Parathyroid adenoma (tissue), 2 donors: ENCODE measurements around the gene SRPRA.

Experiments used
- H2AFZ ChIP-seq: fragments of 300-600 bp; sonication (generic); one replicate; pipeline ENCODE4 v1.7.0; 2017; ENCODE audit warnings: antibody characterized with exemption, mild to moderate bottlenecking
- H3K27ac ChIP-seq: fragments of 300-600 bp; sonication (generic); one replicate; pipeline ENCODE4 v1.7.0; 2017
- H3K27me3 ChIP-seq: fragments of 300-600 bp; sonication (generic); one replicate; pipeline ENCODE4 v1.7.0; 2017; ENCODE audit warnings: low read length; ENCODE audit not compliant: control insufficient read depth, insufficient read depth
- H3K36me3 ChIP-seq: fragments of 300-600 bp; sonication (generic); one replicate; pipeline ENCODE4 v1.7.0; 2017; ENCODE audit warnings: low read length; ENCODE audit not compliant: control insufficient read depth, insufficient read depth
- H3K4me1 ChIP-seq: fragments of 300-600 bp; sonication (generic); one replicate; pipeline ENCODE4 v1.7.0; 2017; ENCODE audit warnings: control low read depth
- H3K4me2 ChIP-seq: fragments of 300-600 bp; sonication (generic); one replicate; pipeline ENCODE4 v1.7.0; 2017; ENCODE audit warnings: low read length
- H3K4me3 ChIP-seq: fragments of 300-600 bp; sonication (generic); one replicate; pipeline ENCODE4 v1.7.0; 2017; ENCODE audit warnings: low read depth, low read length
- H3K79me2 ChIP-seq: fragments of 300-600 bp; sonication (generic); one replicate; pipeline ENCODE4 v1.7.0; 2017; ENCODE audit warnings: control low read depth
- H3K9ac ChIP-seq: fragments of 300-600 bp; sonication (generic); one replicate; pipeline ENCODE4 v1.7.0; 2017; ENCODE audit warnings: mild to moderate bottlenecking
- H3K9me3 ChIP-seq: fragments of 300-600 bp; sonication (generic); one replicate; pipeline ENCODE4 v1.7.0; 2017; ENCODE audit warnings: low read length; ENCODE audit not compliant: control insufficient read depth
- CTCF ChIP-seq: fragments of 300-600 bp; sonication (generic); IDR thresholded peaks from one replicate; pipeline ENCODE4 v1.7.0; 2017; ENCODE audit warnings: antibody characterized with exemption, mild to moderate bottlenecking
- donor health status: primary hyperparathyroidism.

The SRPRA gene

GRCh38 chr11:126229858-126230540 is 38.7 kb downstream of the SRPRA start:
- Histone ChIP-seq H3K4me3 (no peak overlapping the region), H3K27ac (no peak overlapping the region), H3K79me2 (no peaks in the 10 kb centered on the region), H3K4me1 (no peaks in the 10 kb centered on the region), H3K9me3 (no peaks in the 10 kb centered on the region), H3K27me3 (no peaks in the 10 kb centered on the region), H3K9ac (no peak overlapping the region), H2AFZ (no peak overlapping the region), H3K4me2 (no peak overlapping the region), H3K36me3 (no peaks in the 10 kb centered on the region)
- TF ChIP-seq CTCF = no peak

DNA sequence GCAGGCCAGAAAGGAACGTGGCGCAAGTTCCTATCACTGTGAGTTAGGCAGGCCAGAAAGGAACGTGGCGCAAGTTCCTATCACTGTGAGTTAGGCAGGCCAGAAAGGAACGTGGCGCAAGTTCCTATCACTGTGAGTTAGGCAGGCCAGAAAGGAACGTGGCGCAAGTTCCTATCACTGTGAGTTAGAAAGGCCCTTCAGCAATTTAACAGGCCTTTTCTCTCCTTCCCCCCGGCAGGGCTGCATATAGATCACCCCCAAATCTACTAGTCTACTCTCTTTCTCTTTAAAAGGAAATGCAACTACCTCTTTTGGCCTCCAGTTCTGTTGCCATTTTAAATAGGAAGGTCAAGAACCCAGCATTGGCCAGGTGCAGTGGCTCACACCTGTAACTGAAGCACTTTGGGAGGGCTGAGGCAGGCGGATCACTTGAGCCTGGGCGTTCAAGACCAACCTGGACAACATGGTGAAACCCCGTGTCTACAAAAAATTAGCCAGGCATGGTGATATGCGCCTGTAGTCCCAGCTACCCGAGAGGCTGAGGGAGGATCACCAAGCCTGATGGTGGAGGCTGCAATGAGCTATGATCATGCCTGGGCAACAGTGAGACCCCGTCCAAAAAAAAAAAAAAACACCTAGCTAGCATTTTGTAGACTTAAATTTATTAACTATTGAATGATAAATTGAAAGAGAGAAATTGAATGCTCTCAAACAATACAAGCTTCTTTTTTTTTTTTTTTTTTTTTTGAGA is 42.2 kb downstream of the SRPRA start:
- H3K27me3 ChIP-seq = no peaks in the 10 kb centered on the region
- no peaks in the 10 kb centered on the region for H3K9me3 ChIP-seq
- no peak overlapping the region for H3K9ac ChIP-seq
- H3K36me3 ChIP-seq = no peaks in the 10 kb centered on the region
- H3K27ac ChIP-seq = no peak overlapping the region
- H3K4me1 ChIP-seq = no peaks in the 10 kb centered on the region
- no peak overlapping the region for H2AFZ ChIP-seq
- TF ChIP-seq CTCF = no peak
- no peak overlapping the region for H3K4me2 ChIP-seq
- no peak overlapping the region for H3K4me3 ChIP-seq
- peaks cover 7% of the 10 kb centered on the region for H3K79me2 ChIP-seq

GRCh38 chr11:126225295-126225665 is 43.4 kb downstream of the SRPRA start:
- no peaks in the 10 kb centered on the region for H3K36me3 ChIP-seq

DNA sequence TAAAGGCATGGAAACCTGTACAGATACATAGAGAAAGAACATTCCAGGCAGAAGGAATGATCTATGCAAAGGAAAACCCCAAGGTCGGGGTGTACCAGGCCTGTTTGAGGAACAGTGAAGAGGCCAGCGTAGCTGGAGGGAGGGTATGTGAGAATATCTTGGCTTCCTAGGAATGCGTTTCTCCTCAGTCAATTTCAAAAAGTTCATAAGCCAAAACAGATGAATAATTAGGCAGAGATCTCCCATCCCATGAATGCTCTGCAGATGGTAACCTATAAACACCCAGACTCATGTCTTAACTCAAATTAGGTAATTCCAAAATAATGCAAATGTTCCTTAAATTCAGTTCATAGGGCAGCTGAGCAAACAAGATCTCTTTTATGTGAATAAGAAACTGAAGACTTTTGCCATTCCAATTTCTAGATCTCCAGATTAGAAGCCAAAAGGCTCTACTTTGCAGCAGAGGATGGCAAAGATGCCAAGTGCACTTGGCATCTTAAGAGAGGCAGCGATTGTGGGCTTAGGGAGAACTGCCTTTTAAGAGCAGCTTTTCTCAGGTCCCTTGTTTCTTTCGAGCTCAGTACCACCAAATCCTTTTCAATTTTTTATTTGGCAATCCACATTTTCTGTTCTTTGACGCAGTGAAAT is 43.9 kb downstream of the SRPRA start:
- no peak overlapping the region for H3K9ac ChIP-seq
- H2AFZ ChIP-seq = no peak overlapping the region
- H3K4me3 ChIP-seq = no peak overlapping the region
- no peaks in the 10 kb centered on the region for H3K4me1 ChIP-seq
- H3K36me3 ChIP-seq = no peaks in the 10 kb centered on the region
- no peak overlapping the region for H3K4me2 ChIP-seq
- no peak for TF ChIP-seq CTCF
- peaks cover 13% of the 10 kb centered on the region for H3K79me2 ChIP-seq
- H3K27ac ChIP-seq = no peak overlapping the region
- no peaks in the 10 kb centered on the region for H3K9me3 ChIP-seq
- no peaks in the 10 kb centered on the region for H3K27me3 ChIP-seq

More at GRCh38 chr11:126225295-126225665, 43.4 kb downstream of the SRPRA start:
- Histone ChIP-seq H3K79me2 (peaks cover 11% of the 10 kb centered on the region), H3K27ac (no peak overlapping the region), H3K9me3 (no peaks in the 10 kb centered on the region), H3K9ac (no peak overlapping the region), H3K4me1 (no peaks in the 10 kb centered on the region), H2AFZ (no peak overlapping the region), H3K27me3 (no peaks in the 10 kb centered on the region), H3K4me2 (no peak overlapping the region), H3K4me3 (no peak overlapping the region)
- no peak for TF ChIP-seq CTCF
